Measurements from ENCODE around the gene ALOX5. TPM values are rescaled to one million over a fixed set of nuclear protein-coding genes. Genes with fewer than 3 reads are reported as not detected.
A peak's percentile ranks its signal among the peaks of the same experiment; 100 is the strongest.

Gene ALOX5
- total RNA-seq (2021) (3.4 to 4.9 TPM (median 4.4 TPM) in 3 replicates), Bru-seq, nascent RNA (percentile 34 among the genes with signal in this experiment)
- long read RNA-seq, experiment 1, partial matches to known transcripts: 1 of 6 reads
- long read RNA-seq, experiment 1, other reads (novel, unspliced or antisense): 2 of 6 reads
- long read RNA-seq, experiment 2: 0 reads
- long read RNA-seq, experiment 3: 0 reads

DNA sequence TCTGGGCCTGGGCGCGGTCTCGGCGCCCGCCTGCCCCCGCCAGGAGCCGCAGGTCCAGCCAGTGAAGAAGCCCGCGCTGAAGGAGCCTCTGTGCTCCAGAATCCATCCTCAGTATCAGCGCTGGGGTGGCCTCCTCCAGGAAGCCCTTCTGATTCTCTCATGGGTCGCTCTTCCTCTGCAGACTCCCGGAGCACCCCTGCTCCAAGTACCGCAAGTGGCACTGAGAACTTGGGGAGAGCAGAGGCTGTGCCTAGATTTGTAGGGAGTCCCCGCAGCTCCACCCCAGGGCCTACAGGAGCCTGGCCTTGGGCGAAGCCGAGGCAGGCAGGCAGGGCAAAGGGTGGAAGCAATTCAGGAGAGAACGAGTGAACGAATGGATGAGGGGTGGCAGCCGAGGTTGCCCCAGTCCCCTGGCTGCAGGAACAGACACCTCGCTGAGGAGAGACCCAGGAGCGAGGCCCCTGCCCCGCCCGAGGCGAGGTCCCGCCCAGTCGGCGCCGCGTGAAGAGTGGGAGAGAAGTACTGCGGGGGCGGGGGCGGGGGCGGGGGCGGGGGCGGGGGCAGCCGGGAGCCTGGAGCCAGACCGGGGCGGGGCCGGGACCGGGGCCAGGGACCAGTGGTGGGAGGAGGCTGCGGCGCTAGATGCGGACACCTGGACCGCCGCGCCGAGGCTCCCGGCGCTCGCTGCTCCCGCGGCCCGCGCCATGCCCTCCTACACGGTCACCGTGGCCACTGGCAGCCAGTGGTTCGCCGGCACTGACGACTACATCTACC, at the start of gene ALOX5:
TSS of gene ALOX5 (plus strand) at position 641 of the 774 bp plus-strand sequence. CDS start at position 705, 64 bp downstream.
- ChIA-PET POLR2A (no interaction called here), CTCF (no interaction called here)
- peak within 1 kb of the TSS; percentile 82 for H3K4me3 Mint-ChIP-seq
- no peaks in the 10 kb centered on the region for H3K36me3 Mint-ChIP-seq
- no peaks in the 10 kb centered on the region for H3K9me3 Mint-ChIP-seq
- peaks cover 69% of the 10 kb centered on the region for H3K27me3 Mint-ChIP-seq (ENCODE audit: low read depth)
- TF ChIP-seq JAZF1 (CRISPR knock-in tag; IDR thresholded peaks at IDR 0.05) (no peak), GABPB1 (CRISPR knock-in tag; IDR thresholded peaks at IDR 0.05) (no peak), ZNF138 (CRISPR knock-in tag; conservative IDR thresholded peaks at IDR 0.05) (no peak), ESRRA (CRISPR knock-in tag; IDR thresholded peaks at IDR 0.05; ENCODE audit: borderline replicate concordance) (0 out of 2 replicates have a peak, but pooled peaks have one; percentile 30), CREB1 (CRISPR knock-in tag; IDR thresholded peaks at IDR 0.05) (no peak), SMAD3 (CRISPR knock-in tag; IDR thresholded peaks at IDR 0.05; ENCODE audit: borderline replicate concordance) (no peak), TCF7 (CRISPR knock-in tag; IDR thresholded peaks at IDR 0.05; ENCODE audit: low read depth) (no peak), ZNF396 (CRISPR knock-in tag; IDR thresholded peaks at IDR 0.05; ENCODE audit: borderline replicate concordance) (no peak), GTF2I (CRISPR knock-in tag; conservative IDR thresholded peaks at IDR 0.05) (0 out of 2 replicates have a peak, but pooled peaks have one; percentile 57), TEAD1 (CRISPR knock-in tag; IDR thresholded peaks at IDR 0.05) (no peak), SOX15 (CRISPR knock-in tag; IDR thresholded peaks at IDR 0.05) (no peak), ZBTB21 (CRISPR knock-in tag; IDR thresholded peaks at IDR 0.05; ENCODE audit: borderline replicate concordance) (no peak), ZNF423 (CRISPR knock-in tag; IDR thresholded peaks at IDR 0.05) (0 out of 2 replicates have a peak, but pooled peaks have one; percentile 24)
- TF ChIP-seq, protein P1, sequence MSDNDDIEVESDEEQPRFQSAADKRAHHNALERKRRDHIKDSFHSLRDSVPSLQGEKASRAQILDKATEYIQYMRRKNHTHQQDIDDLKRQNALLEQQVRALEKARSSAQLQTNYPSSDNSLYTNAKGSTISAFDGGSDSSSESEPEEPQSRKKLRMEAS (CRISPR knock-in tag; IDR thresholded peaks at IDR 0.05): peak; percentile 23; the same call in 1 of the 2 replicates
- TF ChIP-seq, protein P2, sequence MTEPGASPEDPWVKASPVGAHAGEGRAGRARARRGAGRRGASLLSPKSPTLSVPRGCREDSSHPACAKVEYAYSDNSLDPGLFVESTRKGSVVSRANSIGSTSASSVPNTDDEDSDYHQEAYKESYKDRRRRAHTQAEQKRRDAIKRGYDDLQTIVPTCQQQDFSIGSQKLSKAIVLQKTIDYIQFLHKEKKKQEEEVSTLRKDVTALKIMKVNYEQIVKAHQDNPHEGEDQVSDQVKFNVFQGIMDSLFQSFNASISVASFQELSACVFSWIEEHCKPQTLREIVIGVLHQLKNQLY (CRISPR knock-in tag; IDR thresholded peaks at IDR 0.05): no peak
- TF ChIP-seq, protein P3, sequence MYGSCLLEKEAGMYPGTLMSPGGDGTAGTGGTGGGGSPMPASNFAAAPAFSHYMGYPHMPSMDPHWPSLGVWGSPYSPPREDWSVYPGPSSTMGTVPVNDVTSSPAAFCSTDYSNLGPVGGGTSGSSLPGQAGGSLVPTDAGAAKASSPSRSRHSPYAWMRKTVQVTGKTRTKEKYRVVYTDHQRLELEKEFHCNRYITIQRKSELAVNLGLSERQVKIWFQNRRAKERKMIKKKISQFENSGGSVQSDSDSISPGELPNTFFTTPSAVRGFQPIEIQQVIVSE (CRISPR knock-in tag; IDR thresholded peaks at IDR 0.05; ENCODE audit: borderline replicate concordance): no peak
- TF ChIP-seq, protein P4, sequence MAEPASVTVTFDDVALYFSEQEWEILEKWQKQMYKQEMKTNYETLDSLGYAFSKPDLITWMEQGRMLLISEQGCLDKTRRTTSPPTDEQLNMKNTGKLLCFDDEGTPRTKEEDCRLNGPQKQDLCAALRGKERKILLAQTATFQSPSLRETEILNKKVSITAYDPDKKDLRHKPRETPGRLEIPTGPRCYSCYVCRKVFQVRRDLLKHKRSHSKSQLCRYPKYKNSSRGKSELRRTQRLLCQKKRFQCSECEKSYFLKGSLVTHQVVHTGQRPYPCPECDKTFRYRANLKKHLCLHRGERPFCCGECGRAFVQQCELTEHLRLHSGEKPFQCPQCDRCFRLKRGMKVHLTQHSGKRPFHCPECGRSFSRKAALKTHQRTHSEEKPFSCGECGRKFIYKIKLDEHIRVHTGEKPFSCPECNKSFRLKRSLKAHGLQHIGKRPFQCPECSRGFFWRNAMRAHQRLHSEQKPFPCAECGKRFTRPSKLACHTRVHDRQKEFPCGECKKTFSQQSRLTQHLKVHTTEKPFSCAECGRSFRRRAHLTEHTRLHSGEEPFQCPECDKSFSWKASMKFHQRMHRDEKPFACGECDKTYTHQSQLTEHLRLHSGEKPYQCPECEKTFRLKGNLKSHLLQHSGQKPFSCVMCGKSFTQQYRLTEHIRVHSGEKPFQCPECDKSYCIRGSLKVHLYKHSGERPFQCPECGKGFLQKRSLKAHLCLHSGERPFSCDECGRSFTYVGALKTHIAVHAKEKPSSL (CRISPR knock-in tag; conservative IDR thresholded peaks at IDR 0.05): no peak
- TF ChIP-seq, protein P5, sequence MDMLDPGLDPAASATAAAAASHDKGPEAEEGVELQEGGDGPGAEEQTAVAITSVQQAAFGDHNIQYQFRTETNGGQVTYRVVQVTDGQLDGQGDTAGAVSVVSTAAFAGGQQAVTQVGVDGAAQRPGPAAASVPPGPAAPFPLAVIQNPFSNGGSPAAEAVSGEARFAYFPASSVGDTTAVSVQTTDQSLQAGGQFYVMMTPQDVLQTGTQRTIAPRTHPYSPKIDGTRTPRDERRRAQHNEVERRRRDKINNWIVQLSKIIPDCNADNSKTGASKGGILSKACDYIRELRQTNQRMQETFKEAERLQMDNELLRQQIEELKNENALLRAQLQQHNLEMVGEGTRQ (CRISPR knock-in tag; IDR thresholded peaks at IDR 0.05): no peak
- TF ChIP-seq, protein P6, sequence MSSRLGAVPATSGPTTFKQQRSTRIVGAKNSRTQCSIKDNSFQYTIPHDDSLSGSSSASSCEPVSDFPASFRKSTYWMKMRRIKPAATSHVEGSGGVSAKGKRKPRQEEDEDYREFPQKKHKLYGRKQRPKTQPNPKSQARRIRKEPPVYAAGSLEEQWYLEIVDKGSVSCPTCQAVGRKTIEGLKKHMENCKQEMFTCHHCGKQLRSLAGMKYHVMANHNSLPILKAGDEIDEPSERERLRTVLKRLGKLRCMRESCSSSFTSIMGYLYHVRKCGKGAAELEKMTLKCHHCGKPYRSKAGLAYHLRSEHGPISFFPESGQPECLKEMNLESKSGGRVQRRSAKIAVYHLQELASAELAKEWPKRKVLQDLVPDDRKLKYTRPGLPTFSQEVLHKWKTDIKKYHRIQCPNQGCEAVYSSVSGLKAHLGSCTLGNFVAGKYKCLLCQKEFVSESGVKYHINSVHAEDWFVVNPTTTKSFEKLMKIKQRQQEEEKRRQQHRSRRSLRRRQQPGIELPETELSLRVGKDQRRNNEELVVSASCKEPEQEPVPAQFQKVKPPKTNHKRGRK (CRISPR knock-in tag; IDR thresholded peaks at IDR 0.05; ENCODE audit: borderline replicate concordance): no peak
- peaks cover 17% of the 10 kb centered on the region for H3K4me1 Mint-ChIP-seq
- H3K27ac Mint-ChIP-seq: no peak within 1 kb of the TSS
- peak; percentile 71 for DNase-seq (ENCODE audit: low spot score)
- ATAC-seq: peak; percentile 74

Data from WTC11 (cell line).